ENCODE measurements around the gene CAMP.

Gene CAMP

DNA sequence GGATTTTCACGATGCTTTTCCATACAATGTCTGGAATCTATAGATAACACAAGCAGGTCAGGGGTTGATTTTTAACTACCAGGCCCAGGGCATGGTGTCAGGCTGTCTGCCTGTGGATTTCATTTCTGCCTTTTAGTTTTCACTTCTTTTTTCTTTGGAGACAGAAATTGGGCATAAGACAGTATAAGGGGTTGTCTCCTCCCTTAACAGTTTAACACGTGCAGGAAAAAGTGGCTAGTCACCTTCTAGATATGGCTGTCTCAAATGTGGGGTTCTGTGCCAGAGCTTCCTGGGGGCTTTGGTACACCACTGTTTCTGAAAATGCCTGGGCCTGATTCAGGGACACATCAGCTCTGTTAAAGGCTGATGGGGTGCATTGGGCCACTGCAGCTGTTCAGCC lies 10.2 kb downstream of the CAMP start:
- H3K9me3 Mint-ChIP-seq: no peaks in the 10 kb centered on the region
- H3K27me3 Mint-ChIP-seq: no peaks in the 10 kb centered on the region
- peak overlapping the region in 1 of 2 donors; percentile 65 for H3K27ac Mint-ChIP-seq
- DNase-seq (no peak), ATAC-seq (no peak)
- no peak overlapping the region for H3K4me3 Mint-ChIP-seq
- H3K4me1 Mint-ChIP-seq: peaks cover 10% of the 10 kb centered on the region

DNA sequence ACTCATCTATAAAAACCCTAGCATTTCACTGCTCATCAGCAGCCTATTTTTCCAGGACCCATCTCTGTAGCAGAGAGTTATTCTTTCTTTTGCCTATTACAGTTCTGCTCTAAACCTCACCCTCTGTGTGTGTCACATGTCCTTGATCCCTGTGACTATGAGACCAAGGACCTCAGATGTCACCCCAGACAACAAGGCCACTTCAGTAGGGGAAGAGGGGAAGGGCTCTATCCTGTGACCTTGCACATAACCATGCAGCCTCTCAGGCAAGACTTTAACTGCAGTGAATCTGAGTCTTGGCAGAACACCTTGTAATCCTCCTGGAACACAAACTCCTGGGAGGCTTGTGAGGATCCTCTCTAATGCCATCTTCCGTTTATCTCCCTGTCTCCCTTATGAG lies 13.2 kb downstream of the CAMP start:
- H3K4me1 Mint-ChIP-seq: peaks cover 27% of the 10 kb centered on the region
- ATAC-seq (no peak), DNase-seq (no peak)
- H3K4me3 Mint-ChIP-seq: no peak overlapping the region
- H3K9me3 Mint-ChIP-seq: no peaks in the 10 kb centered on the region
- no peak overlapping the region for H3K27ac Mint-ChIP-seq
- no peaks in the 10 kb centered on the region for H3K27me3 Mint-ChIP-seq

DNA sequence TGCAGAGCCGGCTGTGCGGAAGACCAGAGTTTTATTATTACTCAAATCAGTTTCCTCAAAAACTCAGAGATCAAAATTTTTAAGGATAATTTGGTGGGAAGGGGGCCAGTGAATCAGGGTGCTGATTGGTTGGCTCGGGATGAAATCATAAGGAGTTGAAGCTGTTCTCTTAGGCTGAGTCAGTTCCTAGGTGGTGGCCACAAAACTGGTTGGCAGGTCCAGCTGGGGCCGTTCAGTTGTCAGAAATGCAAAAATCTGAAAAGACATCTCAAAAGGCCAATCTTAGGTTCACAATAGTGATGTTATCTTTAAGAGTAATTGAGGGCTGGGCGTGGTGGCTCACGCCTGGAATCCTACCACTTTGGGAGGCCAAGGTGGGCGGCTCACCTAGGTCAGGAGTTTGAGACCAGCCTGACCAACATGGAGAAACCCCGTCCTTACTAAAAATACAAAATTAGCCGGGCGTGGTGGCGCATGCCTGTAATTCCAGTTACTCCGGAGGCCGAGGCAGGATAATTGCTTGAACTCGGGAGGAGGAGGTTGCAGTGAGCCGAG lies 15.3 kb downstream of the CAMP start:
- ATAC-seq (no peak), DNase-seq (no peak)
- Mint-ChIP-seq H3K27me3 (no peaks in the 10 kb centered on the region), H3K4me1 (peaks cover 22% of the 10 kb centered on the region), H3K9me3 (no peaks in the 10 kb centered on the region), H3K27ac (peak overlapping the region in 1 of 2 donors; percentile 46), H3K4me3 (no peak overlapping the region)

DNA sequence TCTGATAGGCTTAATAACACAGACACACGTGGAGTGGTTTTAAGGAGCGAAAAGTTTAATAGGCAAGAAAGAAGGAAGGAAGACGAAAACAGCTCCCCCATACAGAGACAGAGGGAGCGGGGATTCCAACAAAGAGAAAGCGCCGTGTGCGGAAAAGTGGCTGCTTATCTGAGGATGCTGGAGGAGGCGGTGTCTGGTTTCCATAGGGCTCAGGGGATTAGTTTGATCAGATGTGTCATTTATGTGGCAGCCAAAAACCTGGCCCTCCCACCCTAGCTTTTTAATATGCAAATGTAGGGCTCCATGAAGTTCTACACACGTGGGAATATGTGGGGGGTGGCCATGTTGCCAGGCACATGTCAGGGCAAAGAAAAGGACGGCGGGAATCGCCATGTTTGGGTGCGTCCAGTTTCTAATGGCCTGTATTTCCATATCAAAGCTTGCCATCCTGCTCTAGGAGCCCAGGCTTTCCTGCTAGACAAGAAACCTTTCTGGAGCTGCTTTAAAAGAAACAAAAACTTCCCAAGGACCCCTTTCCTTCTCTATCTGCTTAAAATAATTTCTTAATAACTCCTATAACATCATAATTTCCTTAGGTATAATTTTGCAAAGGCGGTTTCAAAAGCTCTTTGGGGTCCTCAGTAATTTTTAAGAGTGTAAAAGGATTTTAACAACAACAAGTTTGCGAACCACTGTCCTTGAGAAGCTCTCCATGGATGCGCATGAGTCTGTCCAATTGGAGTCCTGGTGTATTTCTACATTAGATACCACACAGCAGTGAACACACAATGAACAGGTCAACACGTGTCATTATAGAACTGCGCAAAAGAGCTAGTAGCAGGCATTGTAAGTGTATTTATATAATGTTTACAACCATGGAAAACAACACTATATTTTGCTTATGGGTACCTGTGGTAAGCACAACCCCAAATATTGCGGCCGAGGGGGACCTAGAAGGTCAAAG lies 17.0 kb downstream of the CAMP start:
- H3K4me3 Mint-ChIP-seq: peak overlapping the region; percentile 91 to 92
- H3K9me3 Mint-ChIP-seq: no peaks in the 10 kb centered on the region
- peaks cover 31% of the 10 kb centered on the region for H3K4me1 Mint-ChIP-seq
- no peak for DNase-seq
- ATAC-seq: peak; percentile 27
- peak overlapping the region; percentile 95 to 96 for H3K27ac Mint-ChIP-seq
- no peaks in the 10 kb centered on the region for H3K27me3 Mint-ChIP-seq

DNA sequence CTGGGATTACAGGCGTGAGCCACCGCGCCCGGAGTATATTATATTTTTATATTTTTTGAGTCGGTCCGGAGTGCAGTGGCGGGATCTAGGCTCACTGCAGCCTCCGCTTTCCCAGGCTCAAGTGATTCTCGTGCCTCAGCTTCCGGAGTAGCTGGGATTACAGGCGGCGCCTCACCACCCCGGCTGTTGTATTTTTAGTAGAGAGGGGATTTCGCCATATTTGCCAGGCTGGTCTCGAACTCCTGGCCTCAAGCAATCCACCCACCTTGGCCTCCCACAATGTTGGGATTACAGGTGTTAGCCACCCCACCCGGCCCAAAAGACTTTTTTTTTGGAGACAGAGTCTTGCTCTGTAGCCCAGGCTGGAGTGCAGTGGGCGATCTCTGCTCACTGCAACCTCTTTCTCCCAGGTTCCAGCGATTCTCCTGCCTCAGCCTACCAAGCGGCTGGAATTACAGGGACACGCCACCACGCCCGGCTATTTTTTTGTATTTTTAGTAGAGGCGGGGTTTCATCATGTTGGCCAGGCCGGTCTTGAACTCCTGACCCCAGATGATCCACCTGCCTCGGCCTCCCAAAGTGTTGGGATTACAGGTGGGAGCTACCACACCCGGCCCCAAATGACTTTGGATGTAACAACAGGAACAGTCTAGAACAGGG lies 18.6 kb downstream of the CAMP start:
- H3K4me3 Mint-ChIP-seq: peak overlapping the region; percentile 91 to 92
- ATAC-seq (no peak), DNase-seq (peak in 1 of 2 donors; percentile 11)
- H3K27ac Mint-ChIP-seq: peak overlapping the region; percentile 95 to 96
- H3K9me3 Mint-ChIP-seq: no peaks in the 10 kb centered on the region
- H3K27me3 Mint-ChIP-seq: no peaks in the 10 kb centered on the region
- peaks cover 41% of the 10 kb centered on the region for H3K4me1 Mint-ChIP-seq

DNA sequence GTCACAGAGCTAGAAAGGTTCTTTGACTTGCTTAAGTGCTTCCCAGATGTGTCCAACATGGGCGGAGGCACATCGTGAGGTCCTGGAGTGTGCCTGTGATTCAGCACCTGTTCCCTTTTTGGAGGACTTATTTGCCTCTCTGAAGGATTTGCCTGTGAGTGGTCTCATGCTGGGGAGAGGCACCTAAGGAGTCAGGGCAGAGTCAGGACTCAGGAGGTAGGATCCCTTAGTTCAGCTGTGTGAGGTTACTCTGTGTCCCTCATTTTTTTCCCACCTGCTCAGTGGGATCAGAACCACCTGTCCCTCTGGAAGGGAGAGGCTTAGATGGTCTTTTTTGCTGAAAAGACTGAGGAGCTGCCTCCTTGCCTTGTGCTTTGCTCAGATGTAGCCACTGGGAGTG lies 20.6 kb downstream of the CAMP start:
- no peak for DNase-seq
- no peaks in the 10 kb centered on the region for H3K9me3 Mint-ChIP-seq
- peaks cover 55% of the 10 kb centered on the region for H3K4me1 Mint-ChIP-seq
- H3K4me3 Mint-ChIP-seq: peak overlapping the region in 1 of 2 donors; percentile 8
- H3K27me3 Mint-ChIP-seq: no peaks in the 10 kb centered on the region
- no peak for ATAC-seq
- no peak overlapping the region for H3K27ac Mint-ChIP-seq

DNA sequence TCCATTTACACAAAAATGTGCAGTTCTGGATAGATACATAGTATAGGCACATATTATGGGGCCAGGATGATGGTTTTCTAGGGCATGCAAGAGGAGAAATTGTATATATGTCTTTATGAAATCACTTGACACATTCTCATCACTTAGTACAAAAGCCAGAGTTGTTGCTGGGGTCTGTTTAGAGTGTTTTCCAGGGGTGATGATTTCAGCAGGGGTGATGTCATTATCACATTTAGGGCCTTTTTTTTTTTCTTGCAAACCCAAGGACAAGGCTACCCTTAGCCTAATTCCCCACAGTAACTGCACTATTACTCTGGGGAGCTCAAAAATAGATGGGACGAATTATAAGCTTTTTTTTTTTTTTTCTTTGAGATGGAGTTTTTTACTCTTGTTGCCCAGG lies 21.2 kb downstream of the CAMP start:
- H3K9me3 Mint-ChIP-seq: no peaks in the 10 kb centered on the region
- H3K27me3 Mint-ChIP-seq: no peaks in the 10 kb centered on the region
- H3K4me1 Mint-ChIP-seq: peaks cover 55% of the 10 kb centered on the region
- H3K27ac Mint-ChIP-seq: no peak overlapping the region
- DNase-seq (no peak), ATAC-seq (no peak)
- H3K4me3 Mint-ChIP-seq: no peak overlapping the region

DNA sequence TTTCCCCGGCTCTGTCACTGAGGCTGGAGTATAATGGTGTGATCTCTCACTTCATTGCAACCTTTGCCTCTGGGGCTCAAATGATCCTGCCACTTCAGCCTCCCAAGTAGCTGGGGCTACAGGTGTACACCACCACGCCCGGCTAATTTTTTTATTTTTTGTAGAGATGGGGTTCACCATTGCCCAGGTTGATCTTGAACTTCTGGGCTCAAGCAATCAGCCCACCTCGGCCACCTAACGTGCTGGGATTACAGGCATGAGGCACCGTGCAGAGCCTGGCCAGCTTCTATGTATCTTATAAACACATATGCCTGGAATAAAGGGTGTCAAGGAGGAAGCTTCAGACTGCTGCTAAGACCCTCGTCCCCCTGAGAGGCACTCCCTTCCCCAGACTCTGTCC lies 21.8 kb downstream of the CAMP start:
- H3K9me3 Mint-ChIP-seq: no peaks in the 10 kb centered on the region
- H3K27ac Mint-ChIP-seq: no peak overlapping the region
- no peak for DNase-seq
- H3K27me3 Mint-ChIP-seq: no peaks in the 10 kb centered on the region
- H3K4me1 Mint-ChIP-seq: peaks cover 49% of the 10 kb centered on the region
- ATAC-seq: no peak
- no peak overlapping the region for H3K4me3 Mint-ChIP-seq

DNA sequence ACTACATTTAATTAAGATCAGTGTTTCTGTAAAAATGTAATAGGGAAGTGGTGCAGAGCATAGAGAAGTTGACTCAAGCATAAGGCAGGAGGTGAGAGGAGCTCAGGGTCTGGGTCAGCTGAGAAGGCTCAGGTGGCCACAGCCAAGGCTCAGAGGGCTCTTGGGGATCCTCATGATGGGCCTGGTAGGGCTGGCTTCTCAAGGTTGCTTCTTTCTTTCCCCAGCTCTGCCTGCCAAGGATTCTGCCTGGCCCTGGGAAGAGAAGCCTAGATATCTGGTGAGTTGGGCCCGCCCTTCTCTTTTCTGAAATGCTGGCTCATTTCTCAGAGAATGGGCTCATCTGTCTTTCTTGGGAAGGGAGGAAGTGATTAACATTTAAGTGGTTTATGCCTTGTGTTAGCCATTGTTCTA lies 24.1 kb downstream of the CAMP start:
- Mint-ChIP-seq H3K4me3 (peak overlapping the region; percentile 6 to 20), H3K27ac (peak overlapping the region; percentile 64 to 74), H3K9me3 (no peaks in the 10 kb centered on the region), H3K27me3 (no peaks in the 10 kb centered on the region), H3K4me1 (peaks cover 38% of the 10 kb centered on the region)
- DNase-seq (no peak), ATAC-seq (no peak)

DNA sequence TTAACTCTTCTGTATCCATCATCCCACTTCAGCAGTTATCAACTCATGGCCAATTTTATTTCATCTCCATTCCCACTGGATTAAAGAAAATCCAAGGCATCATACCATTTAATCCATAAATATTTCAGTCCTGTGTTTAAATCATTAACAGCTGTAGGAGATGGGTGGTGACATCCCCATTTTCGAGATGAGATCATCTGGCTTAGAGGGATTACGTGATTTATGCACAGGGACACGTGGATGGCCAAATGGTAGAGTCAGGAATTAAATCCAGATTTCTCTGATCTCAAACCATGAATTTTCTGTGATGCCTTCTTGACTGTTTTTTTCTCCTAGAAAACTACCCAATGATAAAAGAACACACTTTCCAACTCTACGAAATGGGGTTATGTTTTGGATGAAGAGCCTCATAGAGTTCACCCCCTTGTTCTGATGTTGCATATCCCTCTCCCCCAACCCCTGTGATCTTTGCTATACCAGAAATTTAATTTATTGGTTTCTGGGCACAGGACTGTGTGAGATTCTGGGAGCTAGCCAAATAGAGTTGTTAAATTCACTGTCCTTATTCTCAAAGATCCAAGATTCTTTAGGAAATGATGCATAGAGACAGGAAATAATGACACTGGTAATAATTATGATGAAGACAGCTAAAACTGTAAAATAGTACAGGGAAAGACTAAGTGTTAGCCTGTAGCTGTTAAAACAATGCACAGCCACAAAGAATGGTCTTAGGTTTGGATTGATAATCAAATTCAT lies 25.0 kb downstream of the CAMP start:
- H3K27ac Mint-ChIP-seq: no peak overlapping the region
- H3K27me3 Mint-ChIP-seq: no peaks in the 10 kb centered on the region
- ATAC-seq (no peak), DNase-seq (no peak)
- H3K4me3 Mint-ChIP-seq: no peak overlapping the region
- H3K9me3 Mint-ChIP-seq: no peaks in the 10 kb centered on the region
- H3K4me1 Mint-ChIP-seq: peaks cover 37% of the 10 kb centered on the region

DNA sequence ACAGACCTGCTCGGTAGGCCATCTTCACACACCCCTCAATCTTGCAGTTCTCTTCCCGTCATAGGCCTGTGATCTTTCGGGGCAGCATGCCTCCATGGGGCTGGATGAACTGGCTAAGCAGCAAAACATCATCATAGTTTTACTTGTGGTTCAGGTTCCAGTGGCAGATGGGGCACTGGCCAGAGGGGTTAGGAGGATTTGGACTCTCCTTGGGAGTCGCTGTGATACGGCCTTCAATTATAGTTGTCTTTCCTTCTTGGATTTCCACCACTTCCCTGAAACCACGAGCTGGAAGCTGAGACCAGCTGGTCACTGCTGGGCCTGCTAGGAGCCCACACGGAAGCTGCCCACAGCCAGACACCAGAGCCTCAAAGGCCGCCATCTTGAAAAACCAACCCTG lies 33.3 kb downstream of the CAMP start:
- H3K9me3 Mint-ChIP-seq: peaks cover 0 to 5% of the 10 kb centered on the region in 2 donors
- no peak for DNase-seq
- H3K4me3 Mint-ChIP-seq: no peak overlapping the region
- ATAC-seq: no peak
- no peak overlapping the region for H3K27ac Mint-ChIP-seq
- no peaks in the 10 kb centered on the region for H3K27me3 Mint-ChIP-seq
- H3K4me1 Mint-ChIP-seq: peaks cover 16% of the 10 kb centered on the region

DNA sequence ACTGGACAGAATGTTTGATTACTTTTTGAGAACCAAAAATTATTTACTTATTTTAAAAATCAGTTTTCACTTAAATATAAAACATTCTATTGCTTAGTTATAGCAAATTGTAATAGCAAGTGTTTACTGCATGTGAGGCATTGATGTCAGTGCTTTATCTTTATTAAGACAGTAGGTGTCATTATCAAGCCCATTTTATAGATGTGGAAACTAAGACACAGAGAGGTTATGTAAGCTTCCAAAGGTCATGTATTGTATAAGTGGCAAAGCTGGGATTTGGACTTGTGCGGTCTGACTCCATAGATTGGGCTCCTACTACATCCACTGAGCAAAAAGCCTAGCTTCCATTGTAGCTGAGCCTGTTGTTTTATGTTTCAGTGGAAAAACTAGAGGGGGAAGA lies 35.2 kb downstream of the CAMP start:
- H3K27ac Mint-ChIP-seq: no peak overlapping the region
- peaks cover 0 to 5% of the 10 kb centered on the region in 2 donors for H3K9me3 Mint-ChIP-seq
- H3K4me3 Mint-ChIP-seq: no peak overlapping the region
- no peaks in the 10 kb centered on the region for H3K27me3 Mint-ChIP-seq
- DNase-seq: no peak
- ATAC-seq: no peak
- H3K4me1 Mint-ChIP-seq: peaks cover 16% of the 10 kb centered on the region

DNA sequence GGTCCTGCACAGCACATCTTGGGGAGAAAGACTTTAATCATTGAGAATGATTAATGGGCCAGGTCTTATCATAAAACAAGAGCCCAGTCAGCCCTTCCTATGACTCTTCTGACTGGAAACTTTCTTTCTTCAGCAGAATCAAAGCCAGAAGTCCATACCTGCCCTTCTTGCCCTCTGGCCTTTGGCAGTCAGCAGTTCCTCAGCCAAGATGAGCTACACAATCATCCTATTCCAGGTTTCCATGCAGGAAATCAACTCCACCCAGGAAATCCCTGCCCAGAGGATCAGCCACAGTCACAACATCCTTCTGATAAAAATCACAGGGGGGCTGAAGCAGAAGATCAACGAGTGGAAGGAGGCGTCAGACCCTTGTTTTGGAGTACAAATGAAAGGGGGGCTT lies 44.5 kb downstream of the CAMP start:
- DNase-seq: no peak
- peak overlapping the region; percentile 82 to 93 for H3K27ac Mint-ChIP-seq
- peaks cover 41% of the 10 kb centered on the region for H3K4me1 Mint-ChIP-seq
- no peak for ATAC-seq
- H3K4me3 Mint-ChIP-seq: peak overlapping the region; percentile 73 to 75
- H3K27me3 Mint-ChIP-seq: no peaks in the 10 kb centered on the region
- H3K9me3 Mint-ChIP-seq: no peaks in the 10 kb centered on the region

DNA sequence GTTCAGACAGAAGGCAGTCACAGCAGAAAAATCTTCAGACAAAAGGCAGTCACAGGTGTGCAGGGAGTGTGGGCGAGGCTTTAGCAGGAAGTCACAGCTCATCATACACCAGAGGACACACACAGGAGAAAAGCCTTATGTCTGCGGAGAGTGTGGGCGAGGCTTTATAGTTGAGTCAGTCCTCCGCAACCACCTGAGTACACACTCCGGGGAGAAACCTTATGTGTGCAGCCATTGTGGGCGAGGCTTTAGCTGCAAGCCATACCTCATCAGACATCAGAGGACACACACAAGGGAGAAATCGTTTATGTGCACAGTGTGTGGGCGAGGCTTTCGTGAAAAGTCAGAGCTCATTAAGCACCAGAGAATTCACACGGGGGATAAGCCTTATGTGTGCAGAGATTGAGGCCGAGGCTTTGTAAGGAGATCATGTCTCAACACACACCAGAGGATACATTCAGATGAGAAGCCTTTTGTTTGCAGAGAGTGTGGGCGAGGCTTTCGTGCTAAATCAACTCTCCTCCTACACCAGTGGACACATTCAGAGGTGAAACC lies 45.2 kb downstream of the CAMP start:
- peak overlapping the region; percentile 73 to 75 for H3K4me3 Mint-ChIP-seq
- H3K27me3 Mint-ChIP-seq: no peaks in the 10 kb centered on the region
- ATAC-seq (peak; percentile 99), DNase-seq (peak; percentile 83 to 89)
- peak overlapping the region; percentile 85 to 95 for H3K27ac Mint-ChIP-seq
- peaks cover 43% of the 10 kb centered on the region for H3K4me1 Mint-ChIP-seq
- H3K9me3 Mint-ChIP-seq: no peaks in the 10 kb centered on the region

DNA sequence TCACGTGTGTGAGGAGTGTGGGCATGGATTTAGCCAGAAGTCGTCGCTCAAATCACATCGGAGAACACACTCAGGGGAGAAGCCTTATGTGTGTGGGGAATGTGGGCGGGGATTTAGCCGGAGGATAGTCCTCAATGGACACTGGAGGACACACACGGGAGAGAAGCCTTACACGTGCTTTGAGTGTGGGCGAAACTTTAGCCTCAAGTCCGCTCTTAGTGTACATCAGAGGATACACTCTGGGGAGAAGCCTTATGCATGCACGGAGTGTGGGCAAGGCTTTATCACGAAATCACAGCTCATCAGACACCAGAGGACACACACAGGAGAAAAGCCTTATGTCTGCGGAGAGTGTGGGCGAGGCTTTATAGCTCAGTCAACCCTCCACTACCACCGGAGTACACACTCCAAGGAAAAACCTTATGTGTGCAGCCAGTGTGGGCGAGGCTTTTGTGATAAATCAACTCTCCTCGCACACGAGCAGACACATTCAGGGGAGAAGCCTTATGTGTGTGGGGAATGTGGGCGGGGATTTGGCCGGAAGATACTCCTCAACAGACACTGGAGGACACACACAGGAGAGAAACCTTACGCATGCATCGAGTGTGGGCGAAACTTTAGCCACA lies 45.8 kb downstream of the CAMP start:
- peak overlapping the region; percentile 85 to 95 for H3K27ac Mint-ChIP-seq
- peak overlapping the region; percentile 73 to 75 for H3K4me3 Mint-ChIP-seq
- peak; percentile 43 for ATAC-seq
- no peaks in the 10 kb centered on the region for H3K9me3 Mint-ChIP-seq
- DNase-seq: peak; percentile 41 to 42
- H3K27me3 Mint-ChIP-seq: no peaks in the 10 kb centered on the region
- H3K4me1 Mint-ChIP-seq: peaks cover 47% of the 10 kb centered on the region

All from stimulated activated naive CD8-positive, alpha-beta T cell treated with anti-CD3 and anti-CD28 coated beads, Interleukin-15, amount 100 ng/mL, for 72 hours (primary cell).